AG04450 (cell line): ENCODE results near the gene CRIM1. TPM values are rescaled to one million over a fixed set of nuclear protein-coding genes. Genes with fewer than 3 reads are reported as not detected.

Source experiments
- CTCF ChIA-PET: fragments of 300-600, 350-600 bp; formaldehyde crosslinking; extraction: SDS; loops from one replicate; lab custom pipeline; 2022; ENCODE audit warnings: antibody characterized with exemption, inconsistent platforms; lab: Charles Lee
- POLR2A ChIA-PET: fragments of 350-600 bp; formaldehyde crosslinking; extraction: SDS; loops from one replicate; lab custom pipeline; 2021; ENCODE audit warnings: antibody characterized with exemption, inconsistent platforms; lab: Yijun Ruan, JAX
- DNase-seq: peaks from one replicate; pipeline ENCODE4 v3.0.0-alpha.2; 2011; ENCODE audit warnings: low read depth, low spot score
- H3K27ac ChIP-seq: one replicate; pipeline ENCODE4 v1.5.1; 2012; ENCODE audit warnings: low read depth, low read length, control low read depth
- H3K27me3 ChIP-seq: one replicate; pipeline ENCODE4 v1.6.0; 2012; ENCODE audit warnings: low read length; ENCODE audit not compliant: control insufficient read depth, insufficient read depth
- H3K4me3 ChIP-seq: 2 replicates; pipeline ENCODE4 v1.5.1; 2011; ENCODE audit warnings: mild to moderate bottlenecking, low read depth, low read length, control low read depth
- H3K9me3 ChIP-seq: 2 replicates; pipeline ENCODE4 v1.5.1; 2012; ENCODE audit warnings: low read length; ENCODE audit not compliant: control insufficient read depth, insufficient read depth
- polyA plus RNA-seq: library from polyadenylated mRNA; depleted of rRNA; stranded (reverse); fragments of >200 nt; gene quantifications from 2 replicates; pipeline ENCODE4 v1.2.3, GENCODE V29; 2011
- TF ChIP-seq, protein P1 (sequence below): IDR thresholded peaks from 2 replicates; pipeline ENCODE4 v1.5.1; 2011; ENCODE audit warnings: low read depth, low read length, control low read depth, inconsistent platforms

CRIM1 gene
- polyA plus RNA-seq, 1 experiment = 142 TPM

DNA sequence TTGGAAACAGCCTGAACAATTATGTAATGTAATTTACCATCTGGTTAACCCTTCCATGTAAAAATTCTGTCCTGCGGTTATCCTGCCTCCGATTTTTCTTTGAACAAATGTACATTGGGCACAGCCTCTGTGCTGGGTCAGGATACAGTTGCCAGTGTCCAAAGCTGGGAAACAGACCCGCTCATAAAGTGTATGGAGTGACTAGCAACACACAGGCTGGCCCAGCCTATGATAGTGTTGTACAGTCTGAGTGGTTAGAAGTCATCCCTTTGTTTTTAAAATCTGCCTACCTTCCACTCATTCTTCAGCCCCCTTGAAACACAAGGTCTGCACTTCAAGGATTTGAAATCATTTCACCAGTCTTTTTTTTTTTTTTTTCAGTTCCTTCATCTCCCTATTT lies 192.3 kb downstream of the CRIM1 start:
- Histone ChIP-seq H3K9me3 (no peaks in the 10 kb centered on the region), H3K27me3 (no peaks in the 10 kb centered on the region), H3K27ac (no peak overlapping the region), H3K4me3 (no peak overlapping the region)
- TF ChIP-seq, protein P1, sequence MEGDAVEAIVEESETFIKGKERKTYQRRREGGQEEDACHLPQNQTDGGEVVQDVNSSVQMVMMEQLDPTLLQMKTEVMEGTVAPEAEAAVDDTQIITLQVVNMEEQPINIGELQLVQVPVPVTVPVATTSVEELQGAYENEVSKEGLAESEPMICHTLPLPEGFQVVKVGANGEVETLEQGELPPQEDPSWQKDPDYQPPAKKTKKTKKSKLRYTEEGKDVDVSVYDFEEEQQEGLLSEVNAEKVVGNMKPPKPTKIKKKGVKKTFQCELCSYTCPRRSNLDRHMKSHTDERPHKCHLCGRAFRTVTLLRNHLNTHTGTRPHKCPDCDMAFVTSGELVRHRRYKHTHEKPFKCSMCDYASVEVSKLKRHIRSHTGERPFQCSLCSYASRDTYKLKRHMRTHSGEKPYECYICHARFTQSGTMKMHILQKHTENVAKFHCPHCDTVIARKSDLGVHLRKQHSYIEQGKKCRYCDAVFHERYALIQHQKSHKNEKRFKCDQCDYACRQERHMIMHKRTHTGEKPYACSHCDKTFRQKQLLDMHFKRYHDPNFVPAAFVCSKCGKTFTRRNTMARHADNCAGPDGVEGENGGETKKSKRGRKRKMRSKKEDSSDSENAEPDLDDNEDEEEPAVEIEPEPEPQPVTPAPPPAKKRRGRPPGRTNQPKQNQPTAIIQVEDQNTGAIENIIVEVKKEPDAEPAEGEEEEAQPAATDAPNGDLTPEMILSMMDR = no peak
- POLR2A ChIA-PET = no interaction called here
- no peak for DNase-seq
- CTCF ChIA-PET = no interaction called here

DNA sequence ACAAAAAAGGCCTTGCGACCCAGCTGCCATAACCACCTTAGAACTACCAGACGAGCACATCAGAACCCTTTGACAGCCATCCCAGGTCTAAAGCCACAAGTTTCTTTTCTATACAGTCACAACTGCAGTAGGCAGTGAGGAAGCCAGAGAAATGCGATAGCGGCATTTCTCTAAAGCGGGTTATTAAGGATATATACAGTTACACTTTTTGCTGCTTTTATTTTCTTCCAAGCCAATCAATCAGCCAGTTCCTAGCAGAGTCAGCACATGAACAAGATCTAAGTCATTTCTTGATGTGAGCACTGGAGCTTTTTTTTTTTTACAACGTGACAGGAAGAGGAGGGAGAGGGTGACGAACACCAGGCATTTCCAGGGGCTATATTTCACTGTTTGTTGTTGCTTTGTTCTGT lies 193.6 kb downstream of the CRIM1 start:
- ChIA-PET CTCF (interaction anchor here (0.5 to 1.1 kb wide), 3 partner anchors 8 to 122 kb away, joined by 3 to 4 read pairs (median 4); no protein-coding TSS in a partner anchor), POLR2A (no interaction called here)
- no peak for DNase-seq
- Histone ChIP-seq H3K27me3 (no peaks in the 10 kb centered on the region), H3K4me3 (no peak overlapping the region), H3K27ac (peak overlapping the region; percentile 32), H3K9me3 (no peaks in the 10 kb centered on the region)
- TF ChIP-seq, protein P1 = no peak

DNA sequence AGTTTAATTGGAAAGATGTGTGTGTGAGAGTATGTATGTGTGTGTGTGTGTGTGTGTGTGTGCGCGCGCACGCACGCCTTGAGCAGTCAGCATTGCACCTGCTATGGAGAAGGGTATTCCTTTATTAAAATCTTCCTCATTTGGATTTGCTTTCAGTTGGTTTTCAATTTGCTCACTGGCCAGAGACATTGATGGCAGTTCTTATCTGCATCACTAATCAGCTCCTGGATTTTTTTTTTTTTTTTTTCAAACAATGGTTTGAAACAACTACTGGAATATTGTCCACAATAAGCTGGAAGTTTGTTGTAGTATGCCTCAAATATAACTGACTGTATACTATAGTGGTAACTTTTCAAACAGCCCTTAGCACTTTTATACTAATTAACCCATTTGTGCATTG lies 194.4 kb downstream of the CRIM1 start:
- POLR2A ChIA-PET = interaction anchor here (0.6 kb wide), 1 partner anchor 171 kb away, joined by 4 read pairs; no protein-coding TSS in a partner anchor
- H3K27ac ChIP-seq = no peak overlapping the region
- TF ChIP-seq, protein P1 = no peak
- H3K27me3 ChIP-seq = no peaks in the 10 kb centered on the region
- no peaks in the 10 kb centered on the region for H3K9me3 ChIP-seq
- CTCF ChIA-PET = no interaction called here
- no peak for DNase-seq
- no peak overlapping the region for H3K4me3 ChIP-seq

DNA sequence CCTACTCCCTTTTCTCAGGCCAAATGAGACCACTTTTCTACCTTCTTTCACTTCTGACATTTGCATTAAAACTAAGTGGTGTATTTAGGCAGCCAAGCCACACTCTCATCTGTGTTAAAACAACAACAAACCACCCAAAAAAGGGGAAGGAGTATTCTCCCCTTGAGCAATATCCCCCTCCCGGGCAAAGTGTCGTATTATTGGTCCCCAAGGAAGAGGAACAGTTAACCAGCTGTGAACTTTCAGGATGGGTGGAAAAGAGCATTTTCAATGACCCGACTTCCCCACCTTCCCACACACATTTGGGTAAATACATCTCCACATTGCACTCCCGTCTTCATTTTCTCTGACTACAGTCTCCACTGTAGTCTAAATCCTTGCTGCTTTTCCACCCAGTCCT lies 198.1 kb downstream of the CRIM1 start:
- H3K27ac ChIP-seq = no peak overlapping the region
- POLR2A ChIA-PET = no interaction called here

DNA sequence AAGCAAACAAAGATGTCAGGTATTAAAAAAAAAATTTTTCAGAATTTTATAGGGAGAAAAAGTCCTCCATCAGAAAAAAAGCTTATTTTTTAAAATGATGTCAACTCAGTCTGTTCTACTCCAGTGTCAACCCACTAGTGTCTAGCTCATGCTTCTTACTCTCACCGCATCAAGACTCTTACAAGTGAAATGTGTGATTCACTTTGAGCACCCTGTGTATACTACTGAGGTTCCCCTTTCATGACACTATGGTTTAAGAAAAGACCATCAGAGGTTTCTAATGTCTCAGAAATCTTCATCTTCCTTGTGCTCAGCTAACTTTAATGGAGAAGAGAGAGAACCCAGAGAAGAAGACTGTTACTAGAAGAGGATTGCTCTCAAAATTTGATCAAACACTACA lies 199.0 kb downstream of the CRIM1 start:
- Histone ChIP-seq H3K27ac (no peak overlapping the region), H3K4me3 (no peak overlapping the region), H3K9me3 (no peaks in the 10 kb centered on the region), H3K27me3 (no peaks in the 10 kb centered on the region)
- ChIA-PET CTCF (interaction anchor here (0.7 to 1.7 kb wide), 3 partner anchors 10 to 110 kb away, joined by 3 to 9 read pairs (median 3); no protein-coding TSS in a partner anchor), POLR2A (no interaction called here)
- DNase-seq = no peak
- TF ChIP-seq, protein P1 = no peak

More for the DNA sequence above, 198.1 kb downstream of the CRIM1 start:
- TF ChIP-seq, protein P1 = no peak
- CTCF ChIA-PET = interaction anchor here (1.0 to 1.7 kb wide), 2 partner anchors 9 to 111 kb away, joined by 3 to 9 read pairs; no protein-coding TSS in a partner anchor
- H3K4me3 ChIP-seq = no peak overlapping the region
- DNase-seq = no peak
- no peaks in the 10 kb centered on the region for H3K9me3 ChIP-seq
- H3K27me3 ChIP-seq = no peaks in the 10 kb centered on the region
